Measurements from ENCODE around the gene ALDH2. TPM values are rescaled to one million over a fixed set of nuclear protein-coding genes. Genes with fewer than 3 reads are reported as not detected.
A peak's percentile ranks its signal among the peaks of the same experiment; 100 is the strongest.
"Not testable (repeated sequence)": the region's sequence is repeated elsewhere in the genome, so short reads cannot be mapped to it uniquely, and the experiment has no call there.

ALDH2 gene
- total RNA-seq, 1 donor from 2014 or later, result 41.6 TPM

DNA sequence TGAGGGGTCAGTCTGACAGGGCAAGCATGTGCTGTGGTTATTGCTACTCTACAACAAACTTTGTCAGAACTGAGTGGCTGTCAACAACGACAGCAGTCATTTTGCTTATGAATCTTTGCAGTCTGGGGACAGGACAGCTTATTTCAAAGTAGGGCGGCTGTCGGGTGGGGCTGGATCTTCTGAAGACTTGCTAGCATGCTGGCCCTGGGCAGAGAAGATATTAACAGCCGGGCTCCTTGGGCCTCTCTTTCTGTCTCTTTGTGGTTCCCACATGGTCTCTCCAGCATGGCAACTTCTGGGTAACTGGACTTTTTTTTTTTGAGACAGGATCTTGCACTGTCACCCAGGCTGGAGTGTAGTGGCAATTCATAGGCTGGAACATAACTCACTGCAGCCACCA is 33.9 kb upstream of the ALDH2 start:
- Mint-ChIP-seq H3K4me3 (no peak overlapping the region), H3K9me3 (no peaks in the 10 kb centered on the region), H3K36me3 (peaks cover 31% of the 10 kb centered on the region), H3K27me3 (ENCODE audit: low read depth) (no peaks in the 10 kb centered on the region), H3K27ac (no peak overlapping the region), H3K4me1 (no peaks in the 10 kb centered on the region)
- DNase-seq (ENCODE audit: low spot score in 2 of 2, unreplicated experiment in 2 of 2), result no peak
- TF ChIP-seq, protein P1, sequence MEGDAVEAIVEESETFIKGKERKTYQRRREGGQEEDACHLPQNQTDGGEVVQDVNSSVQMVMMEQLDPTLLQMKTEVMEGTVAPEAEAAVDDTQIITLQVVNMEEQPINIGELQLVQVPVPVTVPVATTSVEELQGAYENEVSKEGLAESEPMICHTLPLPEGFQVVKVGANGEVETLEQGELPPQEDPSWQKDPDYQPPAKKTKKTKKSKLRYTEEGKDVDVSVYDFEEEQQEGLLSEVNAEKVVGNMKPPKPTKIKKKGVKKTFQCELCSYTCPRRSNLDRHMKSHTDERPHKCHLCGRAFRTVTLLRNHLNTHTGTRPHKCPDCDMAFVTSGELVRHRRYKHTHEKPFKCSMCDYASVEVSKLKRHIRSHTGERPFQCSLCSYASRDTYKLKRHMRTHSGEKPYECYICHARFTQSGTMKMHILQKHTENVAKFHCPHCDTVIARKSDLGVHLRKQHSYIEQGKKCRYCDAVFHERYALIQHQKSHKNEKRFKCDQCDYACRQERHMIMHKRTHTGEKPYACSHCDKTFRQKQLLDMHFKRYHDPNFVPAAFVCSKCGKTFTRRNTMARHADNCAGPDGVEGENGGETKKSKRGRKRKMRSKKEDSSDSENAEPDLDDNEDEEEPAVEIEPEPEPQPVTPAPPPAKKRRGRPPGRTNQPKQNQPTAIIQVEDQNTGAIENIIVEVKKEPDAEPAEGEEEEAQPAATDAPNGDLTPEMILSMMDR (IDR thresholded peaks at IDR 0.05; ENCODE audit: unreplicated experiment), result no peak

DNA sequence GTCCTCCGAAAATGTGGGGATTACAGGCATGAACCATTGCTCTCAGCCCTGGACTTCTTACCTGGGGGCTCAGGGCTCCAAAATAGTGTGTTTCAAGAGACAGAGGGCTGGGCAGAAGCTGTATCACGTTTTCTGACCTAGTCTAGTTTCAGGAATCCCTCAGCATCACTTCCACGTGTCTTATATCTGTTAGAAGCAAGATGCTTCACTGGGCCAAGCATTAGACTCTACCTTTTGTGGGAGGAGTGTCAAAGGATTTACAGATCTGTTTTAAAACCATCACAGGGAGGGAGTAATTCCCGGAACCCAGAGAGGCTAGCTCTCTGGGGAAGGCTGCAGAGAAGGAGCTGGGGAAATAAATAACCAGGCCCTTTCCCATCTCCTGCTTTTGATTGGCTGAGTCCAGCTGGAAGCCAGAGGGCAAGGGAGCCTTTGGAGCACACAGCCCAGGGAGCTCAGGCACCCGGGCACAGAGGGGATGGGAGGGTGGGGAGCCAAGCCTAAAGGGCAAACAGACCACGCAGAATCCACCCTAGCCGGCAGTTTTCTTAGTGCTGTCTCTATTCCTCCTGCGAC is 33.3 kb upstream of the ALDH2 start:
- Mint-ChIP-seq H3K27ac (no peak overlapping the region), H3K4me3 (no peak overlapping the region), H3K4me1 (no peaks in the 10 kb centered on the region), H3K9me3 (no peaks in the 10 kb centered on the region), H3K36me3 (peaks cover 30% of the 10 kb centered on the region), H3K27me3 (ENCODE audit: low read depth) (no peaks in the 10 kb centered on the region)
- no peak for DNase-seq (ENCODE audit: low spot score in 2 of 2, unreplicated experiment in 2 of 2)
- TF ChIP-seq, protein P1 (IDR thresholded peaks at IDR 0.05; ENCODE audit: unreplicated experiment), result no peak

DNA sequence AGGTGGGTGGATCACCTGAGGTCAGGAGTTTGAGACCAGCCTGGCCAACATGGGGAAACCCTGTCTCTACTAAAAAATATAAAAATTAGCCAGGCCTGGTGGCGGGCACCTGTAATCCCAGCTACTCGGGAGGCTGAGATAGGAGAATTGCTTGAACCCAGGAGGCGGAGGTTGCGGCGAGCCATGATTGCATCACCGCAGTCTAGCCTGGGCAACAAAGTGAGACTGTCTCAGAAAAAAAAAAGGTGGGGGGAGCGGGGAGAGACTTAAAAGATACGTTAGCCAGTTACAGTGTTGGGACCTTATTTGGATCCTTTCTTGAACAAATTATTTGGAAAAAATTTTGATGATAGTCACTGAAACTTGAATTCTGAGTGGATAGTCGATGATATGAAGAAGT is 27.2 kb upstream of the ALDH2 start:
- Mint-ChIP-seq H3K4me1 (peaks cover 17% of the 10 kb centered on the region), H3K36me3 (peaks cover 19% of the 10 kb centered on the region)
- H3K27ac Mint-ChIP-seq; DNase-seq (ENCODE audit: low spot score in 2 of 2, unreplicated experiment in 2 of 2); H3K4me3 Mint-ChIP-seq; H3K27me3 Mint-ChIP-seq (ENCODE audit: low read depth); H3K9me3 Mint-ChIP-seq: not testable (repeated sequence)

- TF ChIP-seq, protein P1 (IDR thresholded peaks at IDR 0.05; ENCODE audit: unreplicated experiment), result no peak
- no peak for DNase-seq (ENCODE audit: low spot score in 2 of 2, unreplicated experiment in 2 of 2)
- peaks cover 17% of the 10 kb centered on the region for H3K4me1 Mint-ChIP-seq
- peak overlapping the region; percentile 92 for H3K27ac Mint-ChIP-seq
- no peaks in the 10 kb centered on the region for H3K27me3 Mint-ChIP-seq (ENCODE audit: low read depth)
- H3K36me3 Mint-ChIP-seq, result peaks cover 29% of the 10 kb centered on the region
- no peak overlapping the region for H3K4me3 Mint-ChIP-seq
- H3K9me3 Mint-ChIP-seq, result no peaks in the 10 kb centered on the region
Observed at GRCh38 chr12:111741235-111741812, 25.4 kb upstream of the ALDH2 start.

GRCh38 chr12:111745211-111745610 is 21.5 kb upstream of the ALDH2 start:
- H3K4me3 Mint-ChIP-seq, result no peak overlapping the region
- TF ChIP-seq, protein P1 (IDR thresholded peaks at IDR 0.05; ENCODE audit: unreplicated experiment), result no peak
- no peaks in the 10 kb centered on the region for H3K27me3 Mint-ChIP-seq (ENCODE audit: low read depth)
- DNase-seq (ENCODE audit: low spot score in 2 of 2, unreplicated experiment in 2 of 2), result no peak
- H3K4me1 Mint-ChIP-seq, result peaks cover 16% of the 10 kb centered on the region
- no peaks in the 10 kb centered on the region for H3K9me3 Mint-ChIP-seq
- peaks cover 28% of the 10 kb centered on the region for H3K36me3 Mint-ChIP-seq
- H3K27ac Mint-ChIP-seq, result no peak overlapping the region

GRCh38 chr12:111747333-111747732 is 19.4 kb upstream of the ALDH2 start:
- H3K9me3 Mint-ChIP-seq, result no peaks in the 10 kb centered on the region
- no peak overlapping the region for H3K27ac Mint-ChIP-seq
- H3K4me3 Mint-ChIP-seq, result no peak overlapping the region

More at GRCh38 chr12:111747333-111747732, 19.4 kb upstream of the ALDH2 start:
- TF ChIP-seq, protein P1 (IDR thresholded peaks at IDR 0.05; ENCODE audit: unreplicated experiment), result no peak
- H3K4me1 Mint-ChIP-seq, result no peaks in the 10 kb centered on the region
- DNase-seq (ENCODE audit: low spot score in 2 of 2, unreplicated experiment in 2 of 2), result no peak
- H3K36me3 Mint-ChIP-seq, result peaks cover 28% of the 10 kb centered on the region
- no peaks in the 10 kb centered on the region for H3K27me3 Mint-ChIP-seq (ENCODE audit: low read depth)
